HG02571 (cell line): ENCODE measurements around the gene CDH4.

Source experiments
- ATAC-seq: cut with Tn5 transposase; IDR thresholded peaks from one replicate; pipeline ENCODE4 v1.9.1; 2021; ENCODE audit warnings: mild to moderate bottlenecking, moderate library complexity; ENCODE audit not compliant: unreplicated experiment

CDH4 gene

DNA sequence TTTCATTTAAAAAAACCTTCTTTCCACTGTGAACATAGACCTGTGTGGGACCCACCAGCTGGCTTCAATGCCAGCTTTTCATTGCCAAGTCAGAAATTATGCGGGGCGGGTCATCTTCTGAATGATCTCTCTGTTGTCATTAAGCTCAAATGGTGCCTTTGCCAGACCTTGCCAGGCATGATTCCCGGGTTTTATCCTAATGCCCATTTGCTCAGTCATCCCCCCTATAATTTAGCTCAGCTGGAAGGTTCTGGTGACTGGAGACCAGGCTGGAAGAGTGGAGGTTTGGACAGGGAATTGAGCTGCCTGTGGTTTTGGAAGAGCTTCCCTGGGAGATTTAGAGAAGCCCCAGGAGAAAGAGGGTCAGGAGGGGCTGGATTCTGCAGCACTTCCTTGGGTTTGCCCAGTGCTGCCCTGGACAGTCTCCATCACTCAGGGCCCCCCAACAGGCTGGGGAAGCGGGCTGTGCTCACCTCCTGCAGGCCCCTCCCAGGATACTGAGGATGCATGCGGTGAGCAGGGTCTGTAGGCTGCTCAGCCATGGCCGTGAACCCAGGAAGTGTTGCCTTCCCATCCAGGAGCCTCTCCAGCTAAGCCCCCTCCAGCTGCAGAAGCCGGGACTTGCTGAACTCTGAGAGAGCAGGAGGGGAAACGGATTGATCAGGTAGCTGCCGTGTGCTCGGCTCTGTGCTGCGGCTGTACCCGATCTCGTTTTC is 273.0 kb downstream of the CDH4 start:
- no peak for ATAC-seq

DNA sequence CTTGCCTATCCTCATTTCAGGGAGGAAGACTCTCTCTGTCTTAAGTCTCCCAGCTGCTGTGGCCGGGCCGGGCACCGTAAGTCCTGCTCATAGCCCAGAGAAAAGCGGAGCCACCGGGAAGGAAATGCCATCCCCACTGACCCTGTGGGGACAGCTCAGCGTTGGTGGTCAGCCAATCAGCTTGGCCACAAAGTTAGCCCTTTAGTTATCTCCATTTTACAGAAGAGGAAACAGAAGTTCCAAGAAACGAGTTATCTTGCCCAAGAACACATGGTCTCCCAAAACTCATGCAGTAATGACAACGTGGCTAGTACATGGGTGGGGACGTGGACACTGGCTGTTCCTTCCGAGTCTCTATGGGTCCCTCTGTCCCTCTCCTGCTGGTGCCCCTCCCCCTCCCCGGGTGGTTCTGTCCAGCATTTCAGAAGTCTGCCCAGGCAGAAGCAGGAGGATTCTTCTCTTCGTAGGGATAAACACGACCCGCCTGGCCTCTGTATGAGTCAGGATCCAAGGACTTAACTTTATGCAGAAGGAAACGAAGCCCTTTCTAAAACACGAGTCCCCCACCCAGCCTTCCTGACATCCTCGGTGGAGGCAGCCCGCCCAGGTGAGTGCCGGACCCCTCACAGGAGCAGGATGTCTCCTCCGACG is 273.8 kb downstream of the CDH4 start:
- no peak for ATAC-seq

DNA sequence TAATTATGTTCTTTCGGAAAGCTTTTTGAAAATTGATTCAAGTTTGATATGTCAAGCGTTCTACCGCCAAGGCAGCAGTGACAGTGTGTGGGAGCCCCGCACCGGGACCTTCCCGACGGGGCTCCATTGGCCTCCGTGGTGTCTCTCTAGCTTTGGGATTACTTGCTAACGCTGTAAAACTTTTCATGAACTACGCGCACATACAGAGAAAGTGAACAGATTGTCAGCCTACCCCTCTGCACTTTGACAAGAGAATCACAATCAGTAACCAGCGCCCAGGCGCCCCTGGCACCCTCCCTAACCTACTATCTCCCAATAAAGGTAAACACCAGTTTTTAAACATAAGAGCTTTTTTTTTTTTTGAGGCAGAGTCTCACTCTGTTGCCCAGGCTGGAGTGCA is 274.8 kb downstream of the CDH4 start:
- ATAC-seq, result no peak

DNA sequence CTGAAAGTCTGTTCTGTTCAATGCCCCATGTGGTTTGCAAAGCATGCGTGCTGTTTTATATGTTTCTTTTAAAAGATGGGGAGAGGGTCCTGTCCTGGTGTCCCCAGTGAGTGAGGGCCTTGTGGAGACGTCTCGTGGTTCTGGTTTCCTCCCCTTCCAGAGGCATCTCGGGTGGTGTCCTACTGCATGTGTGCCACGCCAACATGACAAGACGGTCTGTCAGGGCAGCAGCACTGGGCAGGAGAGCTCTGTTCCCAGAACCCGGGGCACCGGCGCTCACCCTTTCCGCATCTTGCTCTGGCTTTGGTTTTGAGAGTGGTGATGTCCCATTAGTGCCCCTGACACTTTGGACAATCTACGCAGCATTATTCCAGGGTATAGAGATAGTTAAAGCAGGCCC is 275.6 kb downstream of the CDH4 start:
- no peak for ATAC-seq

DNA sequence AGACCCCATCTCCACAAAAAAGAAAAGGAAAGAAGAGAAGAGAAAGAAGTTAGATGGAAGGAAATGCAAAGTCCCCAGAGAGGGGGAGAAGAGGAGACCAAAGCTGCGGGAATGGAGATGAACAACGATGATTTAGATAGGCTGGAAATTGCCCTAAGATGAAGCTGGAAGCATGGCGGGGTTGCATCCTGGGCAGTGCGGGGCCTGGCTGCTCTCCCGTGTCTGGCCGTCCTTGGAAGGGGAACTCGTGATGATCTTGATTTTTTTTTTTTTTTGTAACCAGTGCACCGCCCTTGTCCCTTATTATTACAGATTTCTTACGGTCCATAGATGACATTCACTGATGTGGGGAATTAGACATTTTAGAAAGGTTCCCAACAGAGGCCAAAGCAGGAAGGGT is 276.5 kb downstream of the CDH4 start:
- ATAC-seq, result no peak

DNA sequence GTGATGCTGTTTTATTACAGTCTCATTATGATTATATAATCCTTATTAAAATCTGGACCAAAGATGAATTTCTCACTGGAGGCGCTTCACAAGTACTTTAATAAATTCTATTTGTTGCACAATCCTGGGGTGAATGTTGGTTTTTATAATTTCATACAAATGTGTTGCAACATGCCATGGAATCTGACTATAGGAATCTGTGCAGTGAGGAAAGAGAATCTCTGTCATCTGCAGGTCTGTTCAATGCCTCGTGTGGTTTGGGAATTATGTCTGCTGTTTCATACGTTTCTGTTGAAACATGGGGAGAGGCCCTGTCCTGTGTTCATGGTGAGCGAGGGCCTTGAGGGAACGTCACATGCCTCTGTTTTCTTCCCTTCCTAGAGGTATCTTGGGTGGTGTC is 277.3 kb downstream of the CDH4 start:
- no peak for ATAC-seq

DNA sequence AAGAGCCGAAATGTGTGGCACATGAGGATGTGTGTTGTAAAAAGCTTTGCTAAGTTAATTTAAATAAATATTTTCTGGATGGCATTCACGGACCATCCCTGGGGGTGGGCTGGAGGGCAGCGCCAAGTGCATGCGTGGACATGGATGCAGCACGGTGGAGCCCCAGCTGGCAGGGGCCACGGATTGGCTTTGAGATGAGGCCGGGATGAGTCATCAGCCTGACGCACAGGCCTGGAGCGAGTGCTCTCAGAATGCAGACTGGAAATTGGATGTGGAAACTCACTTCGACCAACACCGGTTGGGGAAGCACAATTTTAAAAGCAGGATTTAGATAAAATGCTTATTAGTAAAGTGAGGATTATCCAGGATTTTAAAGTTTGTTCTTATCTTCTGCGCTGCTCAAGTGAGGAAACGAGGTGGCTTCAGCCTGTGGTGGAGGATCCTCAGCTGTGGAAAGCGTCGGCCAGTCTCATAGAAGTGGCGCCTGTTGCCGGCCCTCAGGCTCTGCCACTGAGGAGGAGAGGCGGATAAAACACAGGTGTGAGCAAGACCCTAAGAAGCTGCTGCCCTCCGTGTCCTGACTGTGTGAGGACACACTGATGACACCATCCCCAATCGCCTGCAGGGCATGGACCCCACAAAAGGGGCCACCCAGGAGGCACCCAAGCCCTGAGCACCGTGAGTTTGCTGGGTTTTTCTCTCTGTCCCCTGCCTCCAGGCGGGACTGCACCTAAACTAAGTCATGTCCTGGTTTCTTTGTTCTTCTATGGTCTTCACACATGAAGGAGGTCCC is 279.7 kb downstream of the CDH4 start:
- no peak for ATAC-seq

DNA sequence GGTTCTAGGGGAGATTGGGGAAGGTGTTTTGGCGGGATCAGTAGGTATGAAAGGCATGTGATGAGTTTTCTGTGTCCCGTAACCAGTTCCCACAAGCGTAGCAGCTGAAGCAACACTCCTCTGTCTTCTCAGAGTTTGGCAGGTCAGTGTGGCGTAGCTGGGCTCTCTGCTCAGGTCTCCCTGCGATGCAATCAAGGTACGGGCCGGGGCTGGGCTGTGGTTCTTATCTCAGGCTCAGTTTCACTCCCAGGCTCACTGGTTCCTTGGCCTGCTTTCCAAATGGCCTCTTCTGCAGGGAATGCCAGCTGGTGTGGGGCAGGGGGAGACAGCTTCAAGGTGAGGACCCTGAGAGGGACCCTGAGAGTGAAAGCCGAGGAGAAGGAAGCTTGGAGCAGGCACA is 280.7 kb downstream of the CDH4 start:
- no peak for ATAC-seq

DNA sequence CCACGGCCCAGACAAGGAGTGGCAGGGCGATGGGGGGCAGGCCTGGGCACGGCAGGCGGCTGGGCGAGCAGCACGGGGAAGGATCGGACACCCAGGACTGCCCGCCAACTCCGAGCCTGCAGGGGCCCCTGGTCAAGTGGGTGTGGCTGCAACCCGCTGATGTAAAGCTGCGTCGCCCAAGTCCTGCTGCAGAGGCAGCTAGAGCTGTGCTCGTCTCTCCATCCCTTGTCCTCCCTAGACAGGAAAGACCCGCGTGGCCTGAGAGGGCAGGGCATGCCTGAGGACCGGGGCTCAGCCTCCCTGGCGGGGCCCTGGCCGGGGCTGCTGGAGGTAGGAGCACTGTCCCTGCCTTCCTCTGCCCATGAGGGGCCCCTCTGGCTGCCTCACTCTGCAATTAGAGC is 281.2 kb downstream of the CDH4 start:
- no peak for ATAC-seq

DNA sequence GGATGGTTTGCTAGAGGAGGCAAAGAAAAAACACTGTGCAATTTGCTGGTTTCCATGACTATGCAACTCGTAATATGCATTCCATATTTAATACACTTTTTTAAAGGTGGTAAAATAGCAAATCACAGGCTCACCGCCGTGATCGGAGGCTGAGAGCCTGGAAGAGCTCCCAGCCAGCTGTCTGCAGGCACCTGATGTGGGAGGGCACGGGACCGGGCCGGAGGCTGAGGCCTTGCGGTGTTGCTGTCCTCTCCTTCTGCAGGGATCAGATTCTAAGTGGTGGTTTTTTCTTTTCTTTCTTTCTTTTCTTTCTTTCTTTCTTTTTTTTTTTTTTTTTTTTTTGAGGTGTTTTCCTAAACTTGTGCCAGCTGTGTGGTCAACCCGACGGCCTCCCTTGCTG is 282.3 kb downstream of the CDH4 start:
- ATAC-seq, result no peak

DNA sequence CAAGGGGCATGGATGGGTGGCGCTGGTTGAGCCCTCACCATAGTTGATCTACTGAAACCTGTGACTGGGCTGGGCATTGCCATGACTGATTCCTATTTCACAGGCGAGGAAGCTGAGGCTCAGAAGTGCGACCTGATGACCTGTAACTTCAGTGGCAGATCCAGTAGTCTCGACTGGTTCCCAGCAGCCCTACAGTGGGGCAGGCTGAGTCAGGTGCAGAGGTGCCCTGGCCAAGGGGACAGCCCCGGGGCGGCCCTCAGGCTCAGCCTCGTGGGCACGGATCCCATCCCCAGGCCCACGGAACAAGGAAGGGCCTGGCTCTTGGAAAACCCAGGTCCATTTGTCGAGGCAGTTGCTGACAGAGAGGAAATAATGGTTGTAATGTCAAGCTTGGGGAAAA is 283.0 kb downstream of the CDH4 start:
- no peak for ATAC-seq

DNA sequence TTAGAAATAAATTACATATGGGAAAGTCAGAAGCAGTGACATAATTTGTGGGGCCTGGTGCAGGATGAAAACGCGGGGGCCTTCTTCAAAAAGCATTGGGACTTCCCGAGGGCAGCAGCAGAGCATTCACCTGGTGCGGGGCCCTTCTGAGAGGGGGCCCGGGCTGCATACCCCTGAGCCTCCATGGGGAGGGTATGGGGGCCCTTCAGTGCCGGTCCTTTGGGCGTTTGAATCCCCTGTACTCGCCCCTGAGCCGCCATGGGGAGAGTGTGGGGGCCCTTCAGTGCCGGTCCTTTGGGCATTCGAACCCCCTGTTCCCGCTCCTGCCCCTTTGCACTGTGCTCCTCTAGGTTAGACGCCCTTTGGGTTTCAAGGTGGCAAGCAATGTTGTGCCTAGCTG is 283.5 kb downstream of the CDH4 start:
- no peak for ATAC-seq

DNA sequence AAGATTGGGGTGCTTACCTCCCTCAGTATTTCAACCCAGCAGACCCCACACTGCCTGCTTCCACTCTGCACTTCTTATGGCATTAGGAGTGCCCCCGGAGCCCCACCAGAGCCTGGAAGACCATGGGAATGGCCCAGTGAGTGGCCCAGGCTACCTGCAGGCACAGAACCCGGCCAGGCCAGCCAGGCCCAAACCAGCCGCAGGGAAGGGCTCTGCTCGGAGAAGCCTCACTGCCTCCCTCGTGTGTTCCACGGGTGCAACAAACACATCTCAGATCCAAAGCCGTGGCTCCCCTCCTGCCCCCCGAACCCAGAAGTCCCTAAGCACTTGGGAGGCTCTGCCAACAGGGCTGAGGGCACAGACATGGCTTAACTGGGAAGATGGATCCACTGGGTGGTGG is 283.9 kb downstream of the CDH4 start:
- no peak for ATAC-seq

DNA sequence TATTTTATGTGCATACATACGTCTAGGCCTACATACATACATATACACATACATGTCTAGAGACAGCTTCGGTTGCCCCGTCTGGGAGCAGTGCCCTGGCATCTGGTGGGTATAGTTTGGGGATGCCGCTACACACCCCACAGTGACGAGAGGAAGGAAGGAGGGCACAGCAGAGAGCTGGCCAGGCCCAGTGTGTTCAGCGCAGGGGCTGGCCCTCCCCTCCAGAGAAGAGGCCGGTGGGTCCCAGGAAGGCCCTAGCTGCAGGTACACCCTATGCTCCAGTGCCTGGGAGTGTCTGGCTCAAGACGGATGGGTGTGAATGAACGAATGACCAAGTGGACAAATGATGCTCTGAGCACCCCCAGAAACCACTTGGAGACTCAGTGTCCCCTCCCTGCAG is 284.6 kb downstream of the CDH4 start:
- no peak for ATAC-seq

DNA sequence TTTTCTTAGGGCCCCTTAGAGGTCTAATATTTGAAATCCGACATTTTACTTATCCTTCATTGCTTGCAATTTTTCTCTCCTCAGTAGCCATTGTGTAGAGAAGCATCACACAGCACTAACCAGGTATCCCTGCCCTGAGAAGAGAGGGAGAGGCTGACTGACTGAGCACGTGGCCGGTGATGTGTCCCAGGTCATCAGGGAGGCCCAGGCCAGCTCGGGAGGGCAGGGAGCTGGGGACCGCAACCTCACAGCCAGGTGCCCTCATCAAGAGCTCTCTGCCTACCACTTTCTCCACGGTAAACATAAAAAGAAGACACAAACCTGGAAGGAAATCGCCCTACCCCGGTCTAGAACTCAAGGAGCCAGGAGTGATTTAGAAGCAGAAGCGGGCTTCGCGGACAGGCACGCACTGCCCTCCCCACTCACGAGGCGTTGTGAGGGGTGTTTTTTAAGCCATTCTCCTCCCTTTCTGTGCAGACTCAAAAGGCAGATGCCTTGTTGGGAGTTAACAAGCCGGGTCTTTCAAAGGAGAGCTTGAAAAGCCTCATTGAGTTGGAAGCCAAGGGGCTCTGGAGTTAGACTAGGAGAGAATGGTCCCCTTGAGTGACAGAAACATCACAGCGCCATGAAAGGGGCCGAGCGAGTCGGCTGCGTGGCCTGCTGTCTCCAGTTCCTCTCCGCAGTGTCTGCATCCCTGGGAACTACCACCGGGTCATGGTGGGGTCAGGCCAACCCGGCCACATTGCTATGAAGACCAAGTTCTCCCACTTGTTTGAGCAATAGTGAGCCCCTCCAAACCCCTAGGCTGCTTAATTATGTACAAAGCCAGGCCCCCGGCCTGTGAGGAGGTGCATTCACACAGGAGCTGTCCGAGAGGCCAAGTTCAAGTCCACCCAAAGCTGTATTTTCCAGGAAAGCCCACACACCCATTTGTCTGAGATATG is 285.4 kb downstream of the CDH4 start:
- no peak for ATAC-seq

DNA sequence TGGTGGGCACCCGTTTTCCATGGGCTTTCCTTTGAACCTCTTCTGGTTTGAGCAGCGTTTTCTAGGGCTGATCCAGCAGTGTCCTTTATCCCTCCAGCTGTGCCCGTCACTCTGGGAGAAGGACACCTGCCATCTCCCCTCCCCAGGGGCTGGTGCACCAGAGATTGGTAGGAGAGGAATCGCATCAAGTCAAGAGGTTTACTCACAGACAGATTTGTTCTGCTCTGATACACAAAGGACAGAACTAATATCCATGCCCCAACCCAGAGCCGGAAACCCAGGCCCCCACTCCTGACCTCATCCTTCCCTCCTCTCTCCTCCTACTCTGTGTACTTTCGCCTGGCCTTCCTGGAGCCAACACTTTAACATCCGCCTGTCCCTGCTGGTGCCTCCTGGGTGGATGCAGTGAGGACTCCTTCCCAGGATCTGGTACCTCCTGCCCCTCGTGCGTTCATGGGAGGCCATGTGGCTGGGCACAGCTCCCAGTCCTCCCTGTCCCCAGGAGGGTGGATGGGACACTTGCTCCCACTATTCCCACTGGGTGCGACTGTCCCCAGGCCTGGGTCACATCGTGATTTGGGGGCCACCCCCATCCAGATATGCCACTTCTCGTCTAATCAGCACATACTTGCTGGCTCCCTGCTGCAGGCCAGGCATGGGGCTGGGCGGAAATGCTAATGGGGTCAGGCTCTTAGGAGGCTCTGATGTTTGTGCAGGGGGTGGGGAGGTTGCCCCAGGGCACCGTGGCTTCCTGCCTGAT is 286.3 kb downstream of the CDH4 start:
- ATAC-seq, result no peak

DNA sequence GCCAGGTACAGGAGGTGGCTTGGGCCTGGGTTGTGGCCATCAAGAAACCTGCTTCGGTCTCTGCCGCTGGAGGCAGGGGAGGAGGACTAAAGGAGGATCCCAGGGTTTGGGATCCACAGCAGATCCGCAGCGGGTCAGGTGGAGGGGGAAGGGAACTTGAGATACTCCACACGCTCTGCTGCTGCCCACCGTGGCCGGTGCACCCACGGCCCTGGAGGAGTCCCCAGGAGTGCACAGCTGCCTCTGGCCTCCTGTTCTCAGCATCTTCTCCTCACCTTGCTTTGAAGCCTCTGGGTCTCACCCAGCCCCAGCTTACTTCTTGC is 286.8 kb downstream of the CDH4 start:
- no peak for ATAC-seq

DNA sequence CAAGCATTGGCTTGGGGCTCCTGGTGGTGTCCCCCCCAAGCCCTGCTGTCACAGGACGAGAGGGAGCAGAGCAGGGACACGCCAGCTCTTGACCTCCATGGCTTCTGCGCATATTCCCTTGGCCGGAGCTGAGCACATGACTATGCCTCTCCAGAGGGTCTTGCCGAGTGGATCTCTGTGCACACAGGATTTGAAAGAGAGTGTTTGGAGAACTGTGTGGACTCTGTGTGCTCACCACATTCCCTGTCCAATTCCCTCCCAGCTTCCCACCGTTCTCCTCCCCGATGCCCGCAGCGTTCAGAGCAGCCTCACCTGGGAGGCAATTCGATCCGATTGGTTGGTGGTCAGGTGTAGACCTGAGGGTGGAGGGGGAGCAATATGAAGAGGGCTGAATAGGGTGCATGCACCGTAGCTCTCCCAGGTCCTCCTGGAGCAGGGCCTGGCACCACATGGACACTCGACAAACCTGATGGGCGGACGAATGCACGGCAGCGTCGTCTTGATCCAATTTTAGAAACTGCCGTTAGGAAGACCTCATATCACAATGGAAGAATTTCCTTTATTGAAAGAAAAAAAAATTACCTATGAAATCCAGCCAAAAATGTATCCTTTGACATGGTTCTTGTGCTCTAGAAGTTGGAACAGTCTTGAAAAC is 287.8 kb downstream of the CDH4 start:
- no peak for ATAC-seq

DNA sequence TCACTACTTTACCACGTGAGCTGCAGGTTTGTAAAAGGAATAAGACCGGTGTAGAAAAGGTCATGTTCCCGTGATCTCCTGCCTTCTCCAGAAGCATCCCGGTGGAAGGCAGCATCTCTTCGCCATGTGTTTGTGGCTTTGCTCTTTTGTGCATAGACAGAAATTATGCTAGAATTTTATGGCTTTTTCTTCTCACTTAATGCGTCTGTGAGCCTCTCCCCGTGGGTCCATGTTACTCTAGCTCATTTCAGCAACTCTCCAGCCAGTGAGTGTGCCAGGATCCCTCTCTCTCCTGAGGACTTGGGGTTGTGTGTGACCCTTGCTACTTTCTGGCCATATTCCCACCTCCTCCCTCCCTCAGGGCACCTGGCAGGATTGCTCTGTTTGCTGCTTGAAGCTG is 289.5 kb downstream of the CDH4 start:
- no peak for ATAC-seq

DNA sequence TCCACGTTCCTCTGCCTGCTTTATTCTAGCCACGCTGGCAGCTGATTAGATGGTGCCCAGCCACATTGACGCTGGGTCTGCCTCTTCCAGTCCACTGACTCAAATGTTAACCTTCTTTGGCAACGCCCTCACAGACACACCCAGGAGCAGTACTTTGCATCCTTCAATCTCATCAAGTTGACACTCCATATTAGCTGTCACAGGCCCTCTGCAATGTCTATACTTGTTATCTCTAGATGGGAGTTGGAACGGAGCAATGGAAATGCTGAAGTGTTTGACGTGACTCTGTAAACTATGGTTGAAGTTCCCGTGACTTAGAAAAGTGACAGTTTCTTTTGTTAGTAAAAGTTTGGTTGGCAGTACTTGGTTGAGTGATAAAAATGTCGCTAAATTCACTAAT is 291.0 kb downstream of the CDH4 start:
- no peak for ATAC-seq
